ENCODE results near the gene RASAL2. TPM values are rescaled to one million over a fixed set of nuclear protein-coding genes. Genes with fewer than 3 reads are reported as not detected.
A peak's percentile ranks its signal among the peaks of the same experiment; 100 is the strongest.

RASAL2 gene
- total and polyA plus RNA-seq, 9 of the 15 experiments (the other 6 are each of a cell fraction or from before 2014, with no cell fraction given): 0.13 to 1.0 (median 0.62) TPM

DNA sequence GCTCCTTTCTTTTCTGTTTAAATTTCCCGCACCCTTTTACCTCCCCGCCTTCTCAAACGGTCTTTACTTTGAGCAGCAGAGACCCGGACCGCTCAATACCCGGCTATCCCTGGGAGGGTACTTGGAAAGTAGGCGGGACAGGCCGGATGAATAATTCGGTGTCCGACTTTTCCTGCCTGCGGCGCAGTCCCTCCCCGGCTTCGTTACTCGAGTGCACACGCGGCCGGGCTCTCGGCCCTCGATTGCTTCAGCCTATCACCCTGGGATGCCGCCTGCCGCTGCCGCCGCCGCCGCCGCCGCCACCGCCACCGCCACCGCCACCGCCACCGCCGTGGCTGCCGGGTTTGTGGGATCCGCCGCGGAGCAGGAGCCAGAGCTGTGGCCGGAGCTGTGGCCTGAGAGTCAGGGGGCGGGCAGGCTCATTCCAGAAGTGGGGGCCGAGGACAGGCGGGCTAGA, 382 bp upstream of the RASAL2 start (continued):
- TF ChIP-seq, protein P1, sequence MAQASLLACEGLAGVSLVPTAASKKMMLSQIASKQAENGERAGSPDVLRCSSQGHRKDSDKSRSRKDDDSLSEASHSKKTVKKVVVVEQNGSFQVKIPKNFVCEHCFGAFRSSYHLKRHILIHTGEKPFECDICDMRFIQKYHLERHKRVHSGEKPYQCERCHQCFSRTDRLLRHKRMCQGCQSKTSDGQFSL (CRISPR knock-in tag; IDR thresholded peaks at IDR 0.05): no peak
- TF ChIP-seq, protein P1 (tag; IDR thresholded peaks at IDR 0.05): no peak
- TF ChIP-seq ZNF75A (CRISPR knock-in tag; IDR thresholded peaks at IDR 0.05) (no peak), CBX1 (IDR thresholded peaks at IDR 0.05; ENCODE audit: low read depth) (no peak), ZNF316 (IDR thresholded peaks at IDR 0.05) (no peak), CC2D1A (IDR thresholded peaks at IDR 0.05) (no peak), ADNP (tag; IDR thresholded peaks at IDR 0.05) (no peak), GATA2 (CRISPR knock-in tag; IDR thresholded peaks at IDR 0.05) (no peak), ZNF24 (IDR thresholded peaks at IDR 0.05) (no peak), NCOA6 (IDR thresholded peaks at IDR 0.05) (no peak), KDM1A (IDR thresholded peaks at IDR 0.05) (no peak)
- TF ChIP-seq, protein P2, sequence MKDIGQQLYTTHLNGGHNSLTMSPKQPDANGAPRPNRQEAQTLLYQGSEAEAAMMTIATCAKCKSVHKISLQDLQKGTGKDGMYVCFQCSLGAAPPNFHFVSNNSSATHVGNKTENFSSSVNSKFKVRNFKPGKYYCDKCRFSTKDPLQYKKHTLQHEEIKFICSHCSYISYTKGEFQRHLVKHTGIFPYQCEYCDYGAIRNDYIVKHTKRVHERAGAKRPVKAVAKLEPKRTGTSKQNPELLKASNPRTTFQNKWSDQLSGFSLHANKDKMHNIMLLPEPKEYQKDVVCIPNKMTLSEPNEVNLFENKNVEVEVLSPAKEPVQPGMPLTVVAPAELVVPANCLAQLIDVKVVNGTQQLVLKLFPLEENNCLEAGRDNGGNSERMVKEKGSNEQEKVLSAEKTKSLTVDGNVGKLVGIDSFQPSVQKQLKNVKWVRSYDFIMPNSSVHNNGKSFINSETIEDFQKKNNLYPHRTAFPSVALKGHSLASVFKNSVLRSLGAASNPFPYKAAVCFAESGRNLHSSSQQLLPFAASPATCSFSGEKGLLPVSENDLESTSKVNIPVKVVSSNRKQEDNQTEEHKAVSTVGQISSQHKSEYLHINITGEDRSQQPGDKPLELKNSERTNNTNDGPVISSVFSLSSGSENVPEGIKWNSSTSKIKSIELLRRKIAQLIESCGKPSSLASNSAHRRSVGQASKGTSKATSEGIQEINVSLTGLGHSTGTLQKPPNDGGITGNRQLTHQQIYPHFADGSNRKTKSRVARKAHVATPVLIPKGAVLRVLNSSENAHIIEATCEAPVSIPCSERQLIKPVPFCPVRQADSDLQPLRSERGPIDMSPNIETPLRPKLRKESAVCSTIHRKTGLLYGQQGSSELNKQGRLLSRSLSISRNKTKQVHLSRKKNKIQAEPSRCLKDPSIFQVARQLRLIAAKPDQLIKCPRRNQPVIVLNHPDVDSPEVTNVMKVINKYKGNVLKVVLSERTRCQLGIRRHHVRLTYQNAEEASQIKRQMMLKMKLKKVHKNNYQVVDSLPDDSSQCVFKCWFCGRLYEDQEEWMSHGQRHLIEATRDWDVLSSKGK (CRISPR knock-in tag; IDR thresholded peaks at IDR 0.05): no peak
- TF ChIP-seq, protein P3, sequence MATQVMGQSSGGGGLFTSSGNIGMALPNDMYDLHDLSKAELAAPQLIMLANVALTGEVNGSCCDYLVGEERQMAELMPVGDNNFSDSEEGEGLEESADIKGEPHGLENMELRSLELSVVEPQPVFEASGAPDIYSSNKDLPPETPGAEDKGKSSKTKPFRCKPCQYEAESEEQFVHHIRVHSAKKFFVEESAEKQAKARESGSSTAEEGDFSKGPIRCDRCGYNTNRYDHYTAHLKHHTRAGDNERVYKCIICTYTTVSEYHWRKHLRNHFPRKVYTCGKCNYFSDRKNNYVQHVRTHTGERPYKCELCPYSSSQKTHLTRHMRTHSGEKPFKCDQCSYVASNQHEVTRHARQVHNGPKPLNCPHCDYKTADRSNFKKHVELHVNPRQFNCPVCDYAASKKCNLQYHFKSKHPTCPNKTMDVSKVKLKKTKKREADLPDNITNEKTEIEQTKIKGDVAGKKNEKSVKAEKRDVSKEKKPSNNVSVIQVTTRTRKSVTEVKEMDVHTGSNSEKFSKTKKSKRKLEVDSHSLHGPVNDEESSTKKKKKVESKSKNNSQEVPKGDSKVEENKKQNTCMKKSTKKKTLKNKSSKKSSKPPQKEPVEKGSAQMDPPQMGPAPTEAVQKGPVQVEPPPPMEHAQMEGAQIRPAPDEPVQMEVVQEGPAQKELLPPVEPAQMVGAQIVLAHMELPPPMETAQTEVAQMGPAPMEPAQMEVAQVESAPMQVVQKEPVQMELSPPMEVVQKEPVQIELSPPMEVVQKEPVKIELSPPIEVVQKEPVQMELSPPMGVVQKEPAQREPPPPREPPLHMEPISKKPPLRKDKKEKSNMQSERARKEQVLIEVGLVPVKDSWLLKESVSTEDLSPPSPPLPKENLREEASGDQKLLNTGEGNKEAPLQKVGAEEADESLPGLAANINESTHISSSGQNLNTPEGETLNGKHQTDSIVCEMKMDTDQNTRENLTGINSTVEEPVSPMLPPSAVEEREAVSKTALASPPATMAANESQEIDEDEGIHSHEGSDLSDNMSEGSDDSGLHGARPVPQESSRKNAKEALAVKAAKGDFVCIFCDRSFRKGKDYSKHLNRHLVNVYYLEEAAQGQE (IDR thresholded peaks at IDR 0.05; ENCODE audit: borderline replicate concordance): peak; percentile 97
- TF ChIP-seq, protein P3 (CRISPR knock-in tag; IDR thresholded peaks at IDR 0.05; ENCODE audit: low read depth): no peak
- TF ChIP-seq, protein P4, sequence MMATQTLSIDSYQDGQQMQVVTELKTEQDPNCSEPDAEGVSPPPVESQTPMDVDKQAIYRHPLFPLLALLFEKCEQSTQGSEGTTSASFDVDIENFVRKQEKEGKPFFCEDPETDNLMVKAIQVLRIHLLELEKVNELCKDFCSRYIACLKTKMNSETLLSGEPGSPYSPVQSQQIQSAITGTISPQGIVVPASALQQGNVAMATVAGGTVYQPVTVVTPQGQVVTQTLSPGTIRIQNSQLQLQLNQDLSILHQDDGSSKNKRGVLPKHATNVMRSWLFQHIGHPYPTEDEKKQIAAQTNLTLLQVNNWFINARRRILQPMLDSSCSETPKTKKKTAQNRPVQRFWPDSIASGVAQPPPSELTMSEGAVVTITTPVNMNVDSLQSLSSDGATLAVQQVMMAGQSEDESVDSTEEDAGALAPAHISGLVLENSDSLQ (IDR thresholded peaks at IDR 0.05): peak; percentile 65

Data from K562 (cell line).